HG03108 (cell line): ENCODE measurements around the gene WHRN.

Source experiments
- ATAC-seq: cut with Tn5 transposase; IDR thresholded peaks from one replicate; pipeline ENCODE4 v1.9.1; 2021; ENCODE audit warnings: moderate library complexity; ENCODE audit not compliant: unreplicated experiment

Gene WHRN

GRCh38 chr9:114369216-114370130 lies 135.8 kb downstream of the WHRN start:
- no peak for ATAC-seq

GRCh38 chr9:114367772-114368569 lies 137.3 kb downstream of the WHRN start:
- ATAC-seq = no peak

- ATAC-seq = no peak
Measured at GRCh38 chr9:114367366-114367765, 137.9 kb downstream of the WHRN start.

- peak; percentile 52 for ATAC-seq
Measured at GRCh38 chr9:114366334-114367128, 138.7 kb downstream of the WHRN start.

- no peak for ATAC-seq
Measured at GRCh38 chr9:114365194-114365593, 140.1 kb downstream of the WHRN start.

GRCh38 chr9:114364134-114365041 lies 140.9 kb downstream of the WHRN start:
- ATAC-seq = no peak

GRCh38 chr9:114363424-114363823 lies 141.8 kb downstream of the WHRN start:
- no peak for ATAC-seq

- ATAC-seq = no peak
Measured at GRCh38 chr9:114362394-114362793, 142.9 kb downstream of the WHRN start.

- ATAC-seq = no peak
Measured at GRCh38 chr9:114361542-114361941, 143.7 kb downstream of the WHRN start.

- no peak for ATAC-seq
Measured at GRCh38 chr9:114359801-114360200, 145.5 kb downstream of the WHRN start.

GRCh38 chr9:114357911-114358328 lies 147.4 kb downstream of the WHRN start:
- ATAC-seq = no peak

GRCh38 chr9:114357360-114357759 lies 147.9 kb downstream of the WHRN start:
- no peak for ATAC-seq

GRCh38 chr9:114356792-114357191 lies 148.5 kb downstream of the WHRN start:
- no peak for ATAC-seq

GRCh38 chr9:114355821-114356220 lies 149.5 kb downstream of the WHRN start:
- ATAC-seq = no peak
